Neural progenitor cell (in vitro differentiated cells): ENCODE results near the gene UNC13C. TPM values are rescaled to one million over a fixed set of nuclear protein-coding genes. Genes with fewer than 3 reads are reported as not detected.

ENCODE experiments used
- DNase-seq: peaks from one replicate; pipeline ENCODE4 v3.0.0-alpha.2; 2016; ENCODE audit warnings: low spot score
- H2AFZ ChIP-seq: fragments of 200-600 bp; sonication (generic); replicated peaks from 2 replicates; pipeline ENCODE4 v1.6.1; 2016; ENCODE audit warnings: antibody characterized with exemption
- H3F3A ChIP-seq: fragments of 200-600 bp; sonication (generic); 2 replicates; pipeline ENCODE4 v1.6.1; 2016; ENCODE audit warnings: antibody characterized with exemption, low read depth
- H3K27ac ChIP-seq: fragments of 200-600 bp; sonication (generic); 2 replicates; pipeline ENCODE4 v1.5.1; 2016; ENCODE audit warnings: mild to moderate bottlenecking
- H3K27me3 ChIP-seq: fragments of 200-600 bp; sonication (generic); 2 replicates; pipeline ENCODE4 v1.6.1; 2016; ENCODE audit warnings: mild to moderate bottlenecking, moderate library complexity
- H3K36me3 ChIP-seq: fragments of 200-600 bp; sonication (generic); 2 replicates; pipeline ENCODE4 v1.5.1; 2016
- H3K4me1 ChIP-seq: fragments of 200-600 bp; sonication (generic); 2 replicates; pipeline ENCODE4 v1.6.1; 2016; ENCODE audit warnings: mixed run types
- H3K4me2 ChIP-seq: fragments of 200-600 bp; sonication (generic); 2 replicates; pipeline ENCODE4 v1.6.1; 2016
- H3K4me3 ChIP-seq: fragments of 200-600 bp; sonication (generic); 2 replicates; pipeline ENCODE4 v1.5.1; 2016
- H3K79me2 ChIP-seq: fragments of 200-600 bp; sonication (generic); 2 replicates; pipeline ENCODE4 v1.6.1; 2016; ENCODE audit warnings: low read depth
- H3K9ac ChIP-seq: fragments of 200-600 bp; sonication (generic); 2 replicates; pipeline ENCODE4 v1.6.1; 2016
- H3K9me3 ChIP-seq: fragments of 200-600 bp; sonication (generic); 2 replicates; pipeline ENCODE4 v1.5.1; 2016; ENCODE audit warnings: low read depth
- H4K20me1 ChIP-seq: fragments of 200-600 bp; sonication (generic); 2 replicates; pipeline ENCODE4 v1.6.1; 2016; ENCODE audit warnings: low read depth
- H3K27ac Mint-ChIP-seq: 3 replicates; pipeline ENCODE4 v1.8.0; 2021; ENCODE audit warnings: mixed read lengths
- H3K27me3 Mint-ChIP-seq: 2 replicates; pipeline ENCODE4 v1.8.0; 2022; ENCODE audit warnings: low read depth, mild to moderate bottlenecking, inconsistent platforms, moderate library complexity, mixed read lengths; ENCODE audit not compliant: insufficient read depth
- H3K36me3 Mint-ChIP-seq: 3 replicates; pipeline ENCODE4 v1.8.0; 2021; ENCODE audit warnings: mixed read lengths
- H3K4me1 Mint-ChIP-seq: 3 replicates; pipeline ENCODE4 v1.8.0; 2021; ENCODE audit warnings: mixed read lengths
- H3K4me3 Mint-ChIP-seq: 3 replicates; pipeline ENCODE4 v1.8.0; 2021; ENCODE audit warnings: mild to moderate bottlenecking, moderate library complexity, mixed read lengths
- H3K9me3 Mint-ChIP-seq: 3 replicates; pipeline ENCODE4 v1.8.0; 2020; ENCODE audit warnings: mixed read lengths
- EZH2 ChIP-seq: fragments of 200-600 bp; sonication (generic); IDR thresholded peaks from 2 replicates; pipeline ENCODE4 v1.6.1; 2017; ENCODE audit warnings: antibody characterized with exemption, mild to moderate bottlenecking, moderate library complexity
- EZH2phosphoT487 ChIP-seq: fragments of 200-600 bp; sonication (generic); IDR thresholded peaks from 2 replicates; pipeline ENCODE4 v1.6.1; 2017; ENCODE audit warnings: antibody characterized with exemption
- total RNA-seq: library from RNA; depleted of rRNA; stranded (reverse); fragments of >200 nt; gene quantifications from 2 replicates; pipeline ENCODE4 v1.2.3, GENCODE V29; 2015; ENCODE audit warnings: low replicate concordance
- TF ChIP-seq, protein P1 (sequence below): fragments of 200-600 bp; sonication (generic); IDR thresholded peaks from 2 replicates; pipeline ENCODE4 v1.5.1; 2017; ENCODE audit warnings: antibody characterized with exemption, mild to moderate bottlenecking

The UNC13C gene
- total RNA-seq, 1 donor from 2014 or later, result not detected

DNA sequence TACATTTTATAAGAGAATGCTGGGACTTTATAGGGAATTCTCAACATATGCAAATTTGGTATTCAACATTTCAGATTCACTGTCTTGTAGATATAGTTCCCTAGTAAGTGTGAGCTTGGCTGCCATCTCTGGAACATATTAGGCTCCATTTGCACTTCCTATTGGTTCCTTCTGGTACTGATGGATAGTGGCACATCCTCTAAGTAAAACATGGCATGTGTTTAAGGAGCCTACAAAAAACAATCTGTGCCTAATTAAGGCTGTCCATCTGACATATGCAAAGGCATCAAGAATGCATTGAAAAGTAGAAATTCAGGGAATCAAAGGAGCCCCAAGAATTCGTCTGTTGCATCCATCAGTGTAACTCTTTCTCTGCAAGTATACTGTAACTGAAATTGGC, 344.1 kb downstream of the UNC13C start:
- Histone ChIP-seq H3K27me3 (no peaks in the 10 kb centered on the region), H3K36me3 (no peaks in the 10 kb centered on the region), H3K79me2 (no peaks in the 10 kb centered on the region), H3K4me2 (no peak overlapping the region), H3K4me3 (no peak overlapping the region), H2AFZ (no peak overlapping the region), H3K27ac (no peak overlapping the region), H4K20me1 (no peaks in the 10 kb centered on the region), H3K9ac (no peak overlapping the region), H3F3A (no peaks in the 10 kb centered on the region), H3K4me1 (no peaks in the 10 kb centered on the region), H3K9me3 (peaks cover 16% of the 10 kb centered on the region)
- TF ChIP-seq EZH2 (no peak), EZH2phosphoT487 (no peak)
- TF ChIP-seq, protein P1, sequence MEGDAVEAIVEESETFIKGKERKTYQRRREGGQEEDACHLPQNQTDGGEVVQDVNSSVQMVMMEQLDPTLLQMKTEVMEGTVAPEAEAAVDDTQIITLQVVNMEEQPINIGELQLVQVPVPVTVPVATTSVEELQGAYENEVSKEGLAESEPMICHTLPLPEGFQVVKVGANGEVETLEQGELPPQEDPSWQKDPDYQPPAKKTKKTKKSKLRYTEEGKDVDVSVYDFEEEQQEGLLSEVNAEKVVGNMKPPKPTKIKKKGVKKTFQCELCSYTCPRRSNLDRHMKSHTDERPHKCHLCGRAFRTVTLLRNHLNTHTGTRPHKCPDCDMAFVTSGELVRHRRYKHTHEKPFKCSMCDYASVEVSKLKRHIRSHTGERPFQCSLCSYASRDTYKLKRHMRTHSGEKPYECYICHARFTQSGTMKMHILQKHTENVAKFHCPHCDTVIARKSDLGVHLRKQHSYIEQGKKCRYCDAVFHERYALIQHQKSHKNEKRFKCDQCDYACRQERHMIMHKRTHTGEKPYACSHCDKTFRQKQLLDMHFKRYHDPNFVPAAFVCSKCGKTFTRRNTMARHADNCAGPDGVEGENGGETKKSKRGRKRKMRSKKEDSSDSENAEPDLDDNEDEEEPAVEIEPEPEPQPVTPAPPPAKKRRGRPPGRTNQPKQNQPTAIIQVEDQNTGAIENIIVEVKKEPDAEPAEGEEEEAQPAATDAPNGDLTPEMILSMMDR, result no peak
- Mint-ChIP-seq H3K27ac (no peak overlapping the region), H3K4me1 (peaks cover 6% of the 10 kb centered on the region), H3K36me3 (no peaks in the 10 kb centered on the region), H3K9me3 (no peaks in the 10 kb centered on the region), H3K27me3 (no peaks in the 10 kb centered on the region), H3K4me3 (no peak overlapping the region)
- no peak for DNase-seq

DNA sequence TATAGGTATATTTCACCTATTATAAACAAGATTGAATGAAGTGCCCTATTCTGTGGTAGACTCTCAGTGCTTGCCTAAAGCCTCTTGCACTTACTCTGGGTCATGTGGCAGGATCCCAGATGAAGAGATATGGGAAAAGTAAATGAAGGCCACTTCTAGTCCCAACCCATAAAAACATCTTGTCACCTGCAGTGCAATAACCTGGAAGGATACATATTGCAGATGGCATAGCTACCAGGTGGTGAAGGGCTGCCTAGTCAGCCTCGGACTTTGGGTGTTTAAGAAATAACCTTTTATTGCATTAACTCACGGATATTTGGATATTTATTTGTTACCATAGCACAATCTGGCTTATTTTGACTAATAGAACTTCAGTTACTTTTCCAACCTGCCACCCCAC, 367.1 kb downstream of the UNC13C start:
- TF ChIP-seq EZH2phosphoT487 (no peak), EZH2 (no peak)
- TF ChIP-seq, protein P1, result no peak
- no peaks in the 10 kb centered on the region for H3K27me3 Mint-ChIP-seq
- no peaks in the 10 kb centered on the region for H3K9me3 Mint-ChIP-seq
- no peak overlapping the region for H3K4me3 Mint-ChIP-seq
- Histone ChIP-seq H3K27me3 (no peaks in the 10 kb centered on the region), H3K9me3 (peaks cover 35% of the 10 kb centered on the region), H4K20me1 (no peaks in the 10 kb centered on the region), H3K36me3 (no peaks in the 10 kb centered on the region), H3K27ac (no peak overlapping the region), H3K9ac (no peak overlapping the region), H3F3A (no peaks in the 10 kb centered on the region), H3K79me2 (no peaks in the 10 kb centered on the region), H3K4me3 (no peak overlapping the region), H3K4me2 (no peak overlapping the region), H2AFZ (no peak overlapping the region), H3K4me1 (no peaks in the 10 kb centered on the region)
- H3K27ac Mint-ChIP-seq, result no peak overlapping the region
- no peaks in the 10 kb centered on the region for H3K36me3 Mint-ChIP-seq
- H3K4me1 Mint-ChIP-seq, result no peaks in the 10 kb centered on the region
- no peak for DNase-seq

DNA sequence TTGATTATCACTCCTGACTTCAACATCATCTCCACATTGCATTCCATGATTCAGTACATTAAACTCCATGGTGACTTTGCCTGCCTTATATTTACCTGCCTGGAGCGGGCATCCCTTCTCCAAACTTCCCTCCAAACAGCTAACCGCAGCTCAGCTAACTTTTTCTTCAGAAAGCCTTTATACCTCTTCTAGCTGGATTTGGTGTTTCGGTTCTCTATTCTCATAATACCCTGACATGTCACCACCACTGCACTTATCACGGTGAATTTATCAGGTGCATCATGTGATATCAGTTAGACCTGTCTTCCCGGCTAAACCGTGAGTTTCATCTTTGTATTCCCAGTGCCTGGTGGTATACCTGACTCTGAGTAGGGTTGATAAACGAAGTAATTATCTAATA, 367.6 kb downstream of the UNC13C start:
- H3K4me3 Mint-ChIP-seq, result no peak overlapping the region
- TF ChIP-seq EZH2 (no peak), EZH2phosphoT487 (no peak)
- TF ChIP-seq, protein P1, result no peak

More for the DNA sequence above, 367.6 kb downstream of the UNC13C start:
- Histone ChIP-seq H3K79me2 (no peaks in the 10 kb centered on the region), H3F3A (no peaks in the 10 kb centered on the region), H3K4me1 (no peaks in the 10 kb centered on the region), H3K36me3 (no peaks in the 10 kb centered on the region), H3K27me3 (no peaks in the 10 kb centered on the region), H3K9me3 (peaks cover 35% of the 10 kb centered on the region), H3K4me3 (no peak overlapping the region), H4K20me1 (no peaks in the 10 kb centered on the region), H2AFZ (no peak overlapping the region), H3K4me2 (no peak overlapping the region), H3K27ac (no peak overlapping the region), H3K9ac (no peak overlapping the region)
- no peaks in the 10 kb centered on the region for H3K4me1 Mint-ChIP-seq
- no peaks in the 10 kb centered on the region for H3K9me3 Mint-ChIP-seq
- H3K27me3 Mint-ChIP-seq, result no peaks in the 10 kb centered on the region
- DNase-seq, result no peak
- no peak overlapping the region for H3K27ac Mint-ChIP-seq
- H3K36me3 Mint-ChIP-seq, result no peaks in the 10 kb centered on the region
